Kidney tubule cell (primary cell): ENCODE measurements around the gene OCA2.

Source experiments
- DNase-seq: peaks from one replicate; pipeline ENCODE4 v3.0.0-alpha.2; 2018; ENCODE audit warnings: low spot score

Gene OCA2

DNA sequence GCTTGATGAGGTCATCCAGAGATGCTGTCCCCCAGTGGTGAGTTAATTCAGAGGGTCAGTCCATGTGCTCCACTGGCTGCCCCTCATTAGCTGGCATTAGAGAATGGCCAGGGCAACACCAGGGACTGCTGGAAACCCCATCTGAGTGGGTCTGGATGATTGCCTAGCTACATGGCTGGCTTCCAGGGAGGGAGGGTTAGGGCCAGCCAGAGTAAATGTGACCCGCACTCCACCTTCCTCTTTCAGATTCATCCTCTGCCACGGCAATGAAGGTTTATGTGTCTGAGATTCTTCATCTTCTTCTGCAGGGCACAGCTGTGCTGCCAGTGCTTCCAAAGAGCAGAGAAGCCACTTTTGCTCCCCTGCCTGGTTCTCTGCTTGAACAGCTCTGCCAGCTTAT is 391.9 kb downstream of the OCA2 start:
- no peak for DNase-seq

DNA sequence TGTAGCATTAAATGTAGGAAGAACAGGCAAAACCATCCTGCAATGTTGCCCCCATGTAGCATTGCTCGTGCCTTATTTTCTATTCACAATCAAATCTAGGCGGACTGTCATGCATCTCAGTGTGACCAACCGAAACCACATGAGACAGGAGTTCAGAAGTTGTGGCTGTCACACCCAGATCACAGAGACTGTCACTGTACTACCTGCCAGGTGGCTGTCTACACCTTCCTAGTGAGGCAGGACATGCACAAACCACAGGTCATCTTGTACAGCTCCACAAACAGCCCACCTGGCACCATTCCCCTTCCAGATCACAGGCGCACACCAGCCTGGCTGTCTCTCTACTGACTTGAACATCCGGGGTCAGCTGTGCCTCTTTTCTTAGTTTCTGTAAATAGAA is 392.8 kb downstream of the OCA2 start:
- DNase-seq = no peak

DNA sequence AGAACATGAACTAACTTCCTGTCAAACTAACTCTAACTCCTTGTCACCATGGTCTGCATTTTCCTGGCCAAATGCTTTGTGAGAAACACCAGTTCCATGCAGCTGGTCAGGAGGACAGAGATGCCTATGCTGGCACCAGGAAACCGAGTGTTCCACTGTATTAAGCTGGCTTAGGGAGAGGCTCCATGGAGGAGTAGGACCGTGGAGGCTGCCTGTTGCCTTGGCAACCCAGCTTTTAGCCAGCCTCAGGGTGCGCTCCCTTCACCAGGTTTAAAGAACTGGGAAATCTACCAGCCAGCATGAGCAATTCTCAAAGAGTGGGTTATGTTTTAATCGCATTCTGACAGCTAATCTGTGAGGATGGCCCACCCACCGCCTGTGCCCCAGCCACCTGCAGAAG is 394.1 kb downstream of the OCA2 start:
- no peak for DNase-seq
